Hepatocyte (in vitro differentiated cells): Measurements from ENCODE around the gene PTPRN2. TPM values are rescaled to one million over a fixed set of nuclear protein-coding genes. Genes with fewer than 3 reads are reported as not detected.

Experiments used
- DNase-seq: peaks from one replicate; pipeline ENCODE4 v3.0.0-alpha.2; 2016; ENCODE audit warnings: low spot score
- H2AFZ ChIP-seq: fragments of 200-600 bp; sonication (generic); 2 replicates; pipeline ENCODE4 v1.6.0; 2016; ENCODE audit warnings: antibody characterized with exemption, mild to moderate bottlenecking
- H3K27ac ChIP-seq: fragments of 200-600 bp; sonication (generic); 2 replicates; pipeline ENCODE4 v1.5.1; 2016; ENCODE audit warnings: mild to moderate bottlenecking
- H3K27me3 ChIP-seq: fragments of 200-600 bp; sonication (generic); 2 replicates; pipeline ENCODE4 v1.6.1; 2016
- H3K36me3 ChIP-seq: fragments of 200-600 bp; sonication (generic); replicated peaks from 2 replicates; pipeline ENCODE4 v1.5.1; 2016; ENCODE audit warnings: low read depth; ENCODE audit not compliant: insufficient read depth
- H3K4me1 ChIP-seq: fragments of 200-600 bp; sonication (generic); 2 replicates; pipeline ENCODE4 v1.5.1; 2016; ENCODE audit warnings: mild to moderate bottlenecking, moderate library complexity; ENCODE audit not compliant: insufficient read depth
- H3K4me2 ChIP-seq: fragments of 200-600 bp; sonication (generic); 2 replicates; pipeline ENCODE4 v1.6.0; 2016
- H3K4me3 ChIP-seq: fragments of 200-600 bp; sonication (generic); 2 replicates; pipeline ENCODE4 v1.5.1; 2016; ENCODE audit warnings: mild to moderate bottlenecking
- H3K79me2 ChIP-seq: fragments of 200-600 bp; sonication (generic); 2 replicates; pipeline ENCODE4 v1.6.0; 2017; ENCODE audit warnings: mild to moderate bottlenecking
- H3K9me2 ChIP-seq: fragments of 200-600 bp; sonication (generic); replicated peaks from 2 replicates; pipeline ENCODE4 v1.6.0; 2017; ENCODE audit warnings: mild to moderate bottlenecking; ENCODE audit not compliant: insufficient read depth
- H3K9me3 ChIP-seq: fragments of 200-600 bp; sonication (generic); 2 replicates; pipeline ENCODE4 v1.5.1; 2016; ENCODE audit warnings: low read depth, mild to moderate bottlenecking
- H4K20me1 ChIP-seq: fragments of 200-600 bp; sonication (generic); 2 replicates; pipeline ENCODE4 v1.6.0; 2016; ENCODE audit warnings: mild to moderate bottlenecking; ENCODE audit not compliant: insufficient read depth, poor library complexity, severe bottlenecking
- EZH2 ChIP-seq: fragments of 200-600 bp; sonication (generic); IDR thresholded peaks from 2 replicates; pipeline ENCODE4 v1.6.1; 2016; ENCODE audit warnings: antibody characterized with exemption, mild to moderate bottlenecking, borderline replicate concordance
- EZH2phosphoT487 ChIP-seq: fragments of 200-600 bp; sonication (generic); IDR thresholded peaks from one replicate; pipeline ENCODE4 v1.6.1; 2018; ENCODE audit warnings: antibody characterized with exemption, mild to moderate bottlenecking, low read depth, moderate library complexity; ENCODE audit not compliant: unreplicated experiment, severe bottlenecking
- WGBS: methylation state at CpG from one replicate; pipeline ENCODE4 v1.1.6; 2016; ENCODE audit warnings: low lambda C conversion rate; ENCODE audit errors: missing lambda C conversion rate; 5-methylcytosine and 5-hydroxymethylcytosine counted together
- polyA plus RNA-seq: library from polyadenylated mRNA; unstranded; fragments of >200 nt; fragmentation: Nextera tagmentation; extraction: Ambion mirVana; gene quantifications from 2 replicates; pipeline ENCODE4 v1.2.1, GENCODE V29; 2016
- total RNA-seq: library from RNA; depleted of rRNA; stranded (reverse); fragments of >200 nt; gene quantifications from 2 replicates; pipeline ENCODE4 v1.2.3, GENCODE V29; 2014
- TF ChIP-seq, protein P1 (sequence below): fragments of 200-600 bp; sonication (generic); IDR thresholded peaks from 2 replicates; pipeline ENCODE4 v1.5.1; 2016; ENCODE audit warnings: antibody characterized with exemption, mild to moderate bottlenecking; ENCODE audit not compliant: poor library complexity

PTPRN2 gene
- total and polyA plus RNA-seq, 2 experiments from 2014 or later = 2.1 to 3.3 TPM

DNA sequence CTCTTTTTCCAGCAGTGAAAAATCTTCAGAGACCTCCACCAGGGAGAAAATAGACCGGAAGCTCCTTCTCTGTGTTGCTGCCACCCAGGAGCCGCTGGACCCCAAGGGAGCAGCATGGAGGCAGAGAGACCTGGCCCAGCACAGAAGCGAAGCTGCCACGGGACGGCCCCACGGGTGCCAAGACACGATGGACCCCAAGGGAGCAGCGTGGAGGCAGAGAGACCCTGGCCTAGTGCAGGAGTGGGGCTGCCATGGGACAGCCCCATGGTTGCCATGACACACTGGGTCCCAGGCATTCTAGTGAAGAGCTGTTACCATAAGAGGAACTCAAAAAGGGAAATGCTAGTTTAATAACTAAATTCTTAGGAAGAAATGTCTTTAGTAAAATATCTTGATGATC, 186.3 kb downstream of the PTPRN2 start:
- Histone ChIP-seq H3K9me2 (no peaks in the 10 kb centered on the region), H2AFZ (no peak overlapping the region), H4K20me1 (no peaks in the 10 kb centered on the region), H3K4me1 (peaks cover 6% of the 10 kb centered on the region), H3K27ac (no peak overlapping the region), H3K36me3 (no peaks in the 10 kb centered on the region), H3K27me3 (no peaks in the 10 kb centered on the region), H3K79me2 (no peaks in the 10 kb centered on the region), H3K9me3 (no peaks in the 10 kb centered on the region), H3K4me2 (no peak overlapping the region), H3K4me3 (no peak overlapping the region)
- TF ChIP-seq EZH2phosphoT487 (no peak), EZH2 (no peak)
- TF ChIP-seq, protein P1, sequence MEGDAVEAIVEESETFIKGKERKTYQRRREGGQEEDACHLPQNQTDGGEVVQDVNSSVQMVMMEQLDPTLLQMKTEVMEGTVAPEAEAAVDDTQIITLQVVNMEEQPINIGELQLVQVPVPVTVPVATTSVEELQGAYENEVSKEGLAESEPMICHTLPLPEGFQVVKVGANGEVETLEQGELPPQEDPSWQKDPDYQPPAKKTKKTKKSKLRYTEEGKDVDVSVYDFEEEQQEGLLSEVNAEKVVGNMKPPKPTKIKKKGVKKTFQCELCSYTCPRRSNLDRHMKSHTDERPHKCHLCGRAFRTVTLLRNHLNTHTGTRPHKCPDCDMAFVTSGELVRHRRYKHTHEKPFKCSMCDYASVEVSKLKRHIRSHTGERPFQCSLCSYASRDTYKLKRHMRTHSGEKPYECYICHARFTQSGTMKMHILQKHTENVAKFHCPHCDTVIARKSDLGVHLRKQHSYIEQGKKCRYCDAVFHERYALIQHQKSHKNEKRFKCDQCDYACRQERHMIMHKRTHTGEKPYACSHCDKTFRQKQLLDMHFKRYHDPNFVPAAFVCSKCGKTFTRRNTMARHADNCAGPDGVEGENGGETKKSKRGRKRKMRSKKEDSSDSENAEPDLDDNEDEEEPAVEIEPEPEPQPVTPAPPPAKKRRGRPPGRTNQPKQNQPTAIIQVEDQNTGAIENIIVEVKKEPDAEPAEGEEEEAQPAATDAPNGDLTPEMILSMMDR = no peak
- WGBS = 95% methylated on average over 8 of the region's 8 CpGs
- DNase-seq = no peak

DNA sequence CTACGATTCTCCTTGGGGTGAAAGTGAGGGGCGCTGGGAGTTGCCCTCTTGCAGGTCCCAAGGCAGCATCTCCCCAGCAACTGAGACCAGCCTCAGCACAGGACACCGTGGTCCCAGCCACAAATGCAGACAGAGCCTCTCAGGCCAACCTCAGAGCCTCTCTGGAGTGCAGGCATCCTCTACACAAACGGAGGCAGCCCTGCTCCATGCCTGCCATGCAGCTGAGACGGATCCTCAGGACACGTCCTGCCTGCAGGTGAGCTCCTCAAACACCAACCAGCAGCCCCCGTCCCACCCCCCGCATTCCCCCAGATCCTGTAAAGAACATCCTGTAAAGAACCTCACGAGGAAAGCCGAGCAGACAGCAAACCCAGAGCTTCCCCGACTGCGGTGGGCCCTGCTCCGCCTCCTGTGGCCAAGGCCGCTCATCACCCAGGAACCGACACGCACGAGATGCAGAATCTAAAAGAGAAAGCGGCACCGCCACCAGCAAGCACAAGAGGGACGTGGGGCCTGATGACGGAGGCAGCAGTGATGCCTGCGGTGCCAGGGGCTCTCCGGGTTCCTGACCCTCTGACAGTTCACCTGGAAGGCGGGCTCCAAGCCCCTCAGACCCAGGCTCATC, 186.9 kb downstream of the PTPRN2 start:
- Histone ChIP-seq H3K36me3 (no peaks in the 10 kb centered on the region), H3K9me2 (no peaks in the 10 kb centered on the region), H2AFZ (no peak overlapping the region), H3K4me1 (peaks cover 7% of the 10 kb centered on the region), H3K27ac (no peak overlapping the region), H3K9me3 (no peaks in the 10 kb centered on the region), H3K4me3 (no peak overlapping the region), H3K4me2 (no peak overlapping the region), H4K20me1 (no peaks in the 10 kb centered on the region), H3K27me3 (no peaks in the 10 kb centered on the region), H3K79me2 (no peaks in the 10 kb centered on the region)
- TF ChIP-seq EZH2phosphoT487 = no peak
- TF ChIP-seq EZH2 = no peak
- TF ChIP-seq, protein P1 = no peak
- no peak for DNase-seq
- 85% methylated on average over 24 of the region's 24 CpGs for WGBS

DNA sequence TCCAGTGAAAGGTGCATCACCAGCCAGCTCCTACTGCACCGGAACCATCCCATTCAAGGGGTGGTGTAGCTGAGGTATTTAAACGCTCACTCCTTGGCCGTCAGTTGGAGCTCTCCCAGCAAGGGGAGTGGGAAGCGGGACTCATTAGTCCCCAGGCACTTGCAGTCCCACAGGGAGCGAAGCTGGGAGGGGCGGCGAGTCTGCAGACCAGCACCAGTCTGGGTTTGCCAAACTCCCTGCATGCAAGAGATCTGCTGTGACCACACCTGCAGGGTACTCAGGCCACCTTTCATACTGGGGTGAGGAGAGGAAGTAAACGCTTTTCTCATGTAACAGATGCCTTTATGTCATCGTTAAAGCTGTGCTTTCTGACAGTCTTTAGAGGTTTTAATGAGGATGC, 187.9 kb downstream of the PTPRN2 start:
- Histone ChIP-seq H3K9me3 (no peaks in the 10 kb centered on the region), H2AFZ (no peak overlapping the region), H3K9me2 (no peaks in the 10 kb centered on the region), H3K4me1 (peaks cover 7% of the 10 kb centered on the region), H3K27me3 (no peaks in the 10 kb centered on the region), H3K4me3 (no peak overlapping the region), H3K4me2 (no peak overlapping the region), H3K27ac (no peak overlapping the region), H3K79me2 (no peaks in the 10 kb centered on the region), H4K20me1 (no peaks in the 10 kb centered on the region), H3K36me3 (no peaks in the 10 kb centered on the region)
- TF ChIP-seq EZH2phosphoT487 = no peak
- TF ChIP-seq, protein P1 = no peak
- TF ChIP-seq EZH2 = no peak
- 77% methylated on average over 9 of the region's 9 CpGs for WGBS
- DNase-seq = no peak

DNA sequence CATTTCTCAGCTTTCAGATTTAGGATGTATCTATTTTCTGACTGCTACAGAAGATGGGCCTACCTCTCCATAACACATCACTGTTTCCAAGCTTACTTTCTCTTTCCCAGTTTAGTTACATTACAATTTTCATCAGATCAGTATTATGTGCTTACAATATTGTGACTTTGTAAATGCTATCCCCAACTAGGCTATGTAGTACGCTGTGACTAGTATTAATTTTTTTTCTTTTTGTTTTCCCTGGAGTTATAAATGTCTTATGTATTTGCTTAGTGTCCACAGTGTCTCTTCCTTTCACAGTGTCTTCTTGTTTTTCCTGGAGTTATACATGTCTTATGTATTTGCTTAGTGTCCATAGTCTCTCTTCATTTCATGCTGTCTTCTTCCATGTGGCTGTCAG, 188.9 kb downstream of the PTPRN2 start:
- 87% methylated on average over 1 of the region's 1 CpG for WGBS
- Histone ChIP-seq H3K27ac (no peak overlapping the region), H3K9me3 (no peaks in the 10 kb centered on the region), H3K36me3 (no peaks in the 10 kb centered on the region), H3K79me2 (no peaks in the 10 kb centered on the region), H3K4me2 (no peak overlapping the region), H3K9me2 (no peaks in the 10 kb centered on the region), H2AFZ (no peak overlapping the region), H3K4me3 (no peak overlapping the region), H3K4me1 (peaks cover 7% of the 10 kb centered on the region), H4K20me1 (no peaks in the 10 kb centered on the region), H3K27me3 (no peaks in the 10 kb centered on the region)
- no peak for TF ChIP-seq EZH2phosphoT487
- TF ChIP-seq, protein P1 = no peak
- TF ChIP-seq EZH2 = no peak
- DNase-seq = no peak
